Transverse colon (tissue), 4 donors: ENCODE data around the gene LCP2. TPM values are rescaled to one million over a fixed set of nuclear protein-coding genes. Genes with fewer than 3 reads are reported as not detected.

Experiments used
- DNase-seq: peaks from one replicate; pipeline ENCODE4 v3.0.0-alpha.2; 2019
- H3K27ac ChIP-seq, 4 donors: fragments of 200-600 bp; sonication (generic); 2 replicates each; pipeline ENCODE4 v1.5.1; 2016 to 2018; ENCODE audit warnings: inconsistent platforms in 4 of 4
- H3K27me3 ChIP-seq: fragments of 200-600 bp; sonication (generic); 2 replicates; pipeline ENCODE4 v1.5.1; 2017; ENCODE audit warnings: inconsistent platforms
- H3K36me3 ChIP-seq, 4 donors: fragments of 200-600 bp; sonication (generic); 2 replicates each; pipeline ENCODE4 v1.5.1; 2017 to 2019; ENCODE audit warnings: inconsistent platforms in 4 of 4
- H3K4me1 ChIP-seq, 4 donors: fragments of 200-600 bp; sonication (generic); 2 replicates each; pipeline ENCODE4 v1.5.1; 2017 to 2020; ENCODE audit warnings: inconsistent platforms in 4 of 4
- H3K4me3 ChIP-seq, 4 donors: fragments of 200-600 bp; sonication (generic); 1 replicate in 1 of 4; 2 replicates in 3 of 4; pipeline versions ENCODE4 v1.5.1 to v1.6.1; 2017 to 2019; ENCODE audit warnings: inconsistent platforms in 4 of 4
- H3K9me3 ChIP-seq, 2 donors: fragments of 200-600 bp; sonication (generic); 2 replicates each; pipeline ENCODE4 v1.5.1; 2017 to 2019; ENCODE audit warnings: inconsistent platforms in 2 of 2
- CTCF ChIP-seq, 5 experiments: fragments of 200-600 bp in 3 of 5; fragments of 450-650 bp in 2 of 5; sonication (generic) in 3 of 5; IDR thresholded peaks; 1 replicate in 2 of 5; 2 replicates in 3 of 5; pipeline ENCODE4 v1.5.1; 2016 to 2017; ENCODE audit warnings: antibody characterized with exemption in 5 of 5, inconsistent platforms in 3 of 5, mild to moderate bottlenecking in 2 of 5, moderate library complexity in 1 of 5
- EP300 ChIP-seq: sonication (generic); formaldehyde crosslinking; IDR thresholded peaks from one replicate; pipeline ENCODE4 v1.6.1; 2017; ENCODE audit warnings: antibody characterized with exemption, low read depth
- POLR2A ChIP-seq: fragments of 450-650 bp; IDR thresholded peaks from one replicate; pipeline ENCODE4 v1.6.1; 2016; ENCODE audit warnings: antibody characterized with exemption, mild to moderate bottlenecking, moderate library complexity
- POLR2AphosphoS5 ChIP-seq, 3 donors: sonication (generic); formaldehyde crosslinking; IDR thresholded peaks; one replicate each; pipeline ENCODE4 v1.6.1; 2016; ENCODE audit warnings: antibody characterized with exemption in 3 of 3
- WGBS, 2 donors: methylation state at CpG; one replicate each; pipeline ENCODE4 v1.1.5; 2018; ENCODE audit warnings: low coverage in 1 of 2; 5-methylcytosine and 5-hydroxymethylcytosine counted together
- in situ Hi-C, 4 donors: fragments of 200-750 bp; cut with MboI; loops; one replicate each; pipeline versions ENCODE4 v1.15.0 to v1.15.1; 2017; ENCODE audit warnings: low sequenced_read_pairs in 3 of 4, low pct_ligation_motif_present in 1 of 4, low pct_unique_long_range_greater_than_20kb in 1 of 4
- intact Hi-C: fragments of 100-400 bp; cut with DNase I; formaldehyde crosslinking; loops from one replicate; pipeline ENCODE4 v1.15.1; 2023; ENCODE audit warnings: low total_unique reads
- total RNA-seq, 4 donors: library from RNA; depleted of rRNA; stranded (reverse); fragments of >200 nt; gene quantifications; one replicate each; pipeline ENCODE4 v1.1.0, GENCODE V29; 2016

The LCP2 gene
- total RNA-seq, 4 donors from 2014 or later, result 2.6 to 33.0 (median 23.3) TPM

DNA sequence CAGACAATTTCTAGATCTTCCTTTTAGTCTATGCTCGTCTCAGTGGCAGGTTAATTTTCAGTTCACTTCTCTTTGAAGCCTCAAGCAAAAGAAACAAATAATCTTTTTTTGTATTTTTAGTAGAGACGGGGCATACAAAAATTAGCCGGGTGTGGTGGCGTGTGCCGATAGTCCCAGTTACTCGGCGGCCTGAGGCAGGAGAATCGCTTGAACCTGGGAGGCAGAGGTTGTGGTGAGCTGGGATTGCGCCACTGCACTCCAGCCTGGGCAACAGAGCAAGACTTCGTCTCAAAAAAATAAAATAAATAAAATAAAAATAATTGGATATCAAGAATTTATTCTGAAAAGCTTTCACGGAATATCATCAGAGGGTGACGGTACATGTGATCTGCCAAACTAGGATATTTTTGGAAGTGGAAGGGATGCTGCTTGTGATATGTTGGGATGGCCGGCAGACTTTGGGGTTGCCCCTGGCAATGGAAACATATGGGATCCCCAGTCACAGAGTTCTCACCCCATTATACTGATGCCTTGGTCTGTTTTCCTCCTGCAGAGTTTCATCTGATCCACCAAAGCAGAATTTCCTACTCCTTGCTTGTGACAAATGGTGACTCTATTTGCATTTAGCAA, 7.6 kb upstream of the LCP2 start:
- H3K4me1 ChIP-seq, result peaks cover 0 to 32% (median 5%) of the 10 kb centered on the region in 4 donors
- intact Hi-C loops (no loop called here), in situ Hi-C loops (no loop called here)
- H3K27ac ChIP-seq, result no peak overlapping the region
- H3K36me3 ChIP-seq, result no peaks in the 10 kb centered on the region
- TF ChIP-seq POLR2AphosphoS5 (IDR thresholded peaks at IDR 0.05) (no peak), EP300 (no peak), POLR2A (no peak), CTCF (IDR thresholded peaks at IDR 0.05) (no peak)
- no peaks in the 10 kb centered on the region for H3K9me3 ChIP-seq
- H3K4me3 ChIP-seq, result no peak overlapping the region
- 95% methylated on average over 13 of the region's 13 CpGs for WGBS, 2 donors
- DNase-seq, result no peak
- H3K27me3 ChIP-seq, result no peaks in the 10 kb centered on the region

GRCh38 chr5:170303549-170303948, 6.0 kb upstream of the LCP2 start:
- H3K4me1 ChIP-seq, result peaks cover 0 to 24% (median 5%) of the 10 kb centered on the region in 4 donors
- WGBS, 2 donors, result 69 to 74% methylated on average over 4 to 8 of the region's 8 CpGs
- H3K27ac ChIP-seq, result peak overlapping the region; percentile 28 to 67 (median 48)
- intact Hi-C loops (no loop called here), in situ Hi-C loops (no loop called here)
- H3K4me3 ChIP-seq, result no peak overlapping the region
- DNase-seq, result no peak
- H3K27me3 ChIP-seq, result no peaks in the 10 kb centered on the region
- TF ChIP-seq POLR2AphosphoS5 (IDR thresholded peaks at IDR 0.05) (no peak), POLR2A (no peak), CTCF (IDR thresholded peaks at IDR 0.05) (no peak), EP300 (no peak)
- H3K9me3 ChIP-seq, result no peaks in the 10 kb centered on the region
- H3K36me3 ChIP-seq, result no peaks in the 10 kb centered on the region

GRCh38 chr5:170302653-170303501, 5.3 kb upstream of the LCP2 start:
- 33 to 36% methylated on average over 5 to 16 of the region's 17 CpGs for WGBS, 2 donors
- no peaks in the 10 kb centered on the region for H3K27me3 ChIP-seq
- H3K9me3 ChIP-seq, result no peaks in the 10 kb centered on the region
- in situ Hi-C loops (no loop called here), intact Hi-C loops (no loop called here)
- TF ChIP-seq EP300, result no peak
- no peak for TF ChIP-seq POLR2AphosphoS5 (IDR thresholded peaks at IDR 0.05)
- TF ChIP-seq POLR2A, result no peak
- TF ChIP-seq CTCF (IDR thresholded peaks at IDR 0.05), result no peak
- DNase-seq, result no peak
- no peak overlapping the region for H3K4me3 ChIP-seq
- peak overlapping the region; percentile 28 to 67 (median 48) for H3K27ac ChIP-seq
- H3K4me1 ChIP-seq, result peaks cover 0 to 23% (median 4%) of the 10 kb centered on the region in 4 donors
- no peaks in the 10 kb centered on the region for H3K36me3 ChIP-seq

GRCh38 chr5:170301981-170302652, 4.5 kb upstream of the LCP2 start:
- WGBS, 2 donors, result 16 to 54% methylated on average over 4 to 9 of the region's 11 CpGs
- Histone ChIP-seq H3K36me3 (no peaks in the 10 kb centered on the region), H3K27ac (peak overlapping the region; percentile 28 to 67 (median 48)), H3K4me3 (no peak overlapping the region), H3K9me3 (no peaks in the 10 kb centered on the region), H3K27me3 (no peaks in the 10 kb centered on the region), H3K4me1 (peaks cover 0 to 21% (median 3%) of the 10 kb centered on the region in 4 donors)
- intact Hi-C loops (no loop called here), in situ Hi-C loops (no loop called here)
- DNase-seq, result no peak
- TF ChIP-seq EP300 (no peak), CTCF (IDR thresholded peaks at IDR 0.05) (no peak), POLR2A (no peak), POLR2AphosphoS5 (IDR thresholded peaks at IDR 0.05) (no peak)
